BJ (cell line): ENCODE data around the gene ANTXR2. TPM values are rescaled to one million over a fixed set of nuclear protein-coding genes. Genes with fewer than 3 reads are reported as not detected.

Source experiments
- CTCF ChIA-PET: fragments of 350-600 bp; formaldehyde crosslinking; extraction: SDS; loops from one replicate; lab custom pipeline; 2021; ENCODE audit warnings: antibody characterized with exemption, inconsistent platforms; lab: Yijun Ruan, JAX
- POLR2A ChIA-PET: fragments of 300-600 bp; sonication (Branson Sonifier 250); formaldehyde crosslinking; extraction: SDS; loops from one replicate; lab custom pipeline; 2021; ENCODE audit warnings: antibody characterized with exemption; lab: Charles Lee
- DNase-seq: peaks from one replicate; pipeline ENCODE4 v3.0.0-alpha.2; 2011; ENCODE audit warnings: low read depth
- H3K27me3 ChIP-seq: 2 replicates; pipeline ENCODE4 v1.6.0; 2011; ENCODE audit warnings: low read length; ENCODE audit not compliant: control insufficient read depth, insufficient read depth
- H3K36me3 ChIP-seq: 2 replicates; pipeline ENCODE4 v1.5.1; 2011; ENCODE audit warnings: low read length; ENCODE audit not compliant: control insufficient read depth, insufficient read depth
- H3K4me3 ChIP-seq: 2 replicates; pipeline ENCODE4 v1.5.1; 2011; ENCODE audit warnings: low read depth, mild to moderate bottlenecking, control low read depth, low read length
- CTCF ChIP-seq: IDR thresholded peaks from 2 replicates; pipeline ENCODE4 v1.5.1; 2011; ENCODE audit warnings: low read depth, mild to moderate bottlenecking, control low read depth, inconsistent platforms, low read length, moderate library complexity; ENCODE audit not compliant: insufficient read depth
- polyA plus RNA-seq: library from polyadenylated mRNA; depleted of rRNA; stranded (reverse); fragments of >200 nt; gene quantifications from 2 replicates; pipeline ENCODE4 v1.2.3, GENCODE V29; 2011

Gene ANTXR2
- polyA plus RNA-seq, 1 experiment = 18.9 TPM

DNA sequence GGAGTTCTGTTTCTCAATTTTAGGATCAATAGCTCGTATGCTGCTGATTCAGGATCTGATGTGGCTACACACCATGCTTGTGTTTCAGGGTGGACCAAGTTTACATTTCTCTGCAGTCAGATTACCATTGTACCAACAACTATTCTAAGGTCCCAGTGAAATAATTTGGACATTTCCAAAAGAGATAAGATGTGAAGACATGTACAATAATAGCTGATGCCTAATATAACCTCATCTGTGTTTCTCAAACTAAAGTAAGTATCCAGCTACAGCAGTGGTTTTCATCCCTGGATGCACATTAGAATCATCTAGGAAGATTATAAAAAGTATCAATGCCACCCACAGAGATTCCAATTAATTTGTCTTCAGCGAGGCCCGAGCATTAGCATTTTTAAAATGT is 209.7 kb downstream of the ANTXR2 start:
- ChIA-PET POLR2A (interaction anchor here (0.7 kb wide), 1 partner anchor 138 kb away, joined by 5 read pairs; no protein-coding TSS in a partner anchor), CTCF (no interaction called here)
- TF ChIP-seq CTCF = no peak
- Histone ChIP-seq H3K36me3 (no peaks in the 10 kb centered on the region), H3K27me3 (no peaks in the 10 kb centered on the region), H3K4me3 (no peak overlapping the region)
- no peak for DNase-seq

- Histone ChIP-seq H3K36me3 (no peaks in the 10 kb centered on the region), H3K4me3 (no peak overlapping the region), H3K27me3 (no peaks in the 10 kb centered on the region)
- no peak for DNase-seq
- POLR2A ChIA-PET = no interaction called here
- CTCF ChIA-PET = no interaction called here
- no peak for TF ChIP-seq CTCF
These were observed 210.2 kb downstream of the ANTXR2 start for GRCh38 chr4:79862821-79863220.

- CTCF ChIA-PET = no interaction called here
- POLR2A ChIA-PET = no interaction called here
- DNase-seq = no peak
- no peak for TF ChIP-seq CTCF
- Histone ChIP-seq H3K27me3 (no peaks in the 10 kb centered on the region), H3K4me3 (no peak overlapping the region), H3K36me3 (no peaks in the 10 kb centered on the region)
These were observed 215.2 kb downstream of the ANTXR2 start for GRCh38 chr4:79857811-79858210.

- Histone ChIP-seq H3K27me3 (no peaks in the 10 kb centered on the region), H3K36me3 (no peaks in the 10 kb centered on the region), H3K4me3 (no peak overlapping the region)
- no peak for DNase-seq
- POLR2A ChIA-PET = no interaction called here
- CTCF ChIA-PET = no interaction called here
- no peak for TF ChIP-seq CTCF
These were observed 216.8 kb downstream of the ANTXR2 start for GRCh38 chr4:79856196-79856595.

DNA sequence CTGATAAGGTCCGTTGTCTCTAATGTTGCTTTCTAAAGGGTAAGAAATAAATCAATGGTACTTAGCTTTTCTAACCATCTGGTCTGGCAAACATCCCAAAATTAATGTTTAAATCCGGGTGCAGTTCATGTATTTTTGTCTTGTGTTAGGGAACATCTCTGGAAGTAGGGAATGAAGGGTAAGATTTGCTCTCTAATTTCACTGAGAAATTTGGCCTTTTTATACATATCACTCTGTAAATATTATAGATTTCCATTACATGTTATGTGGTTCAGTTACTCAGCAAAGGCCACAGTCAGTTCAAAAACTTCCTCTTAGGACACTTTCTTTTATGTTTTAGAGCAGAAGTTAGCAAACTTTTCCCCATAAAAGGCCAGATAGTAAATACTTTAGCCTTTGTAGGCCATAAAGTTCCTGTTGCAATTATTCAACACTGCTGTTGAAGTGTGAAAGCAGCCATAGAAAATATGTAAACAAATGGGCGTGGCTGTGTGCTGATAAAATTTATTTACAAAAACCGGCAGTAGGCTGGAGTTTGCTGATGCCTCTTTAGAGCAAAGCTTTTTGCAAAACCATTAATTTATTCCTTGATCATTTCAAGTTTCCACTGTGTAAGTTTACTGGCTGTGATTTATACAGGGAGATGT is 218.1 kb downstream of the ANTXR2 start:
- POLR2A ChIA-PET = interaction anchor here (0.6 kb wide), 1 partner anchor 213 kb away, joined by 3 read pairs; no protein-coding TSS in a partner anchor
- no peak overlapping the region for H3K4me3 ChIP-seq
- no peaks in the 10 kb centered on the region for H3K36me3 ChIP-seq
- CTCF ChIA-PET = no interaction called here
- H3K27me3 ChIP-seq = no peaks in the 10 kb centered on the region
- no peak for TF ChIP-seq CTCF
- DNase-seq = no peak
